NCI-H510A treated with DMSO at 0.1 percent for 48 hours (cell line): ENCODE data around the gene TTLL5.

ENCODE experiments used
- DNase-seq: peaks from one replicate; lab custom pipeline; 2025; lab: John Stamatoyannopoulos, UW

TTLL5 gene

GRCh38 chr14:75702616-75703261 lies 41.7 kb downstream of the TTLL5 start:
- no peak for DNase-seq

GRCh38 chr14:75703467-75703866 lies 42.4 kb downstream of the TTLL5 start:
- no peak for DNase-seq

- DNase-seq = no peak
Measured at GRCh38 chr14:75705014-75705413, 44.0 kb downstream of the TTLL5 start.

DNA sequence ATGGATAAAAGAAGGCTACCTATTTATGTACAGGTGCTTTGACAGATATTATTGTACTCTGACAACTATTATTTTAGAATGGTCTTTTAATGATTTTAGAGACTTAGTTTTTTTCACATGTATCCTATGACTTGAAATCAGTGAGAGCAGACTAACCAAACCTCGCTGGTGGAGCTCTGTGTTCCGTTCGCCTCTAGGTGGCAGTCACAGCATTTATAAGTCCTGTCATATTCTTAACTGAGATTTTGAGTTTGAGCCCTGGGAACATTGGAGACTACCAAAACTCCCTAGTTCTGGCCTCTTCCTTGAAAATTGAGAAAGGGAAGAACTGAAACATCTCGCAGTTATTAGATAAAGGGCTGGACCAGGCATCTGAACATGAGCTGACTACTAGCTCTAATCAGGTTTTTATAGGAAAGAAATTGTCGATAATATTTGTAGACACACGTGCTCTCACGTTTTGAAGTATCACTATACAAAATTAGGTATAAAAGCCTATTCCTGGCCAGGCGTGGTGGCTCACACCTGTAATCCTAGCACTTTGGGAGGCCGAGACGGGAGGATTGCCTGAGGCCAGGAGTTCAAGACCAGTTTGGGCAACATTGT lies 48.3 kb downstream of the TTLL5 start:
- DNase-seq = peak; percentile 84

DNA sequence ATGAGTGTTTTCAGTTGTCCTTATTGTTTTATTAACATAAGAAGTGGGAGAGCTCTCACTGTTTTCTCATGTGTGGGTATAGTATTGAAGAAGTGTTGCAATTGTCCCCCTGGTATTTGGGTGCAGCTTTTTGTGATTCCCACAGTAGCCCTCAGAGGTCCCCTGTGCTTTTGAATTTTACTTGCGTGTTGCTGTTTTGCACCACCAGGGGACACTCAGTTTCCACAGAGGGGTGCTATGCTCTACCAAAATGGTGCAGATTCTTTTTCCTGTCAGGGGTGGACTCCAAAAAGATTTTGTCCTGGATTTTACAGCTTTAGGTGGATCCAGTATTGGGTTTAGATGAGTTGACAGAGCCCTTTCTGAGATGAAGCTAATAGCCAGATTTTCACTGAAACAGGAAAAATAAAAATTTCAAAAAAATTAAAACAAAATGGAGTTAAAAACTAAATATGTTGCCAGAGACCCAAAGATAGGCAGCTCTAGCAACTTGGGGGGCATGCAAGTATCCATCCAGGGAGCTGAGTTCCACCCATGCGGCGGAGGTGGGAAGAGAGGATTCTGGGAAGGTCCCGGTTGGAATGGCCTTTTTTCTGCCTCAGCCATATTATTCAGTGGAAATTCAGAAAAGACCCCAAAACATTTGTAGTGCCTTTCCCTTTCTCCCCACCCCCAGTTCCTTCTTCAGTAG lies 50.2 kb downstream of the TTLL5 start:
- peak; percentile 4 for DNase-seq

DNA sequence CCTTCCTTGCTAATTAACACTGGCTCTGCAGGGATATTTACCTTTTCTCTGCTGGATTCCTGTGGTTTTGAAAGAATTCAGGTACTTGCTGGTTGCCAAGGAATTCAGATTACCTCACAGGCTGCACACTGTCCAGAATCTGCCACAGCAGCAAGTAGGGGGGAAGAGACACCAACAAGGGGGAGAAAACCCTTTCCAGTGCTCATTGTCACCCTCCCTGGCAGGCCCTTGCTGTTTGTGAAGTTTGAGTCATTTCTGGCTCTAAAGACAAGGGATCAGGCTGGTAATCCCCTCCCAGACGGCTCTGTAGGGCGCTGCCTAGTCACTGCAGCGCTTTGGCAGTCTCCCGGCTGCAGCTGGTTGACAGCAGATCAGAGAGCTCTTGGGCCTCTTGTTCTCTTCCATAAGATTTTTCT lies 50.8 kb downstream of the TTLL5 start:
- no peak for DNase-seq

DNA sequence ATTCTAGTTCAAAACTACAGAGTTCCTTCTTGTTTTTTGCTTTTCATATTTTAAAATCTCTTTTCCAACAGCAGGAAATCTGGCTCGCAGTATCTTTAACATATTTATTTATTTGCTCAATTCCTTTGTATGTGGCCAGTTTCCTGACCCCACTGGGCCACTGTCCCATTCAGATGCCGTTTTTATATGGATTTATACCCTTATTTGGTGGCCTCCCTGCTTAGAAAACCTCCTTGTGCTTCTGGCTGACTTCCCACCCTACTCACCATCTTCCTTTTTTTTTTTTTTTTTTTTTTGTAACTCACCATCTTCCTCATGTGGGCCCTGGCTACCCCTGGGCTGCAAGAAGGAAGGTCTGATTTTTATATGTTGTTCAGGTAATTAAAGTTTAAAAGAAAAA lies 53.9 kb downstream of the TTLL5 start:
- DNase-seq = no peak

GRCh38 chr14:75715926-75716780 lies 55.1 kb downstream of the TTLL5 start:
- DNase-seq = no peak

GRCh38 chr14:75717729-75718128 lies 56.7 kb downstream of the TTLL5 start:
- no peak for DNase-seq

DNA sequence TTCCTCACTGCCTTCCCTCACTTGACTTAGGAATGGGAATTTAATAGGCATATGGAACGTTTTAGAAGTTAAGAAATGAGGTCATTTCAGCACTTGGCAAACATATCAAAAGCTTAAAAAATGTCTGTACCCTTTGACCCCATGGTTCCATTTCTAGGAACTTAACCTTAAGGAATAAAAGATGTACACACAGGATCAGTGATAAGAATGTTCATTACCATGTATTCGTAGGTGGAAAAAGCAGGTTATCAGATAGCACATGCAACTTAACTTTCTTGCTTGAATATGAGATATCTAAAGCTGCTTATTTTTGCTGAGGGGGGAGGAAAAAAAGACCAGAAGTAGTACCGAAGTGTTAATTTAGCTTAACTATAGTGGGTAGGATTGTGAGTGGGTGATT lies 57.2 kb downstream of the TTLL5 start:
- no peak for DNase-seq

GRCh38 chr14:75720116-75720515 lies 59.1 kb downstream of the TTLL5 start:
- no peak for DNase-seq

- no peak for DNase-seq
Measured at GRCh38 chr14:75720842-75721498, 59.9 kb downstream of the TTLL5 start.

GRCh38 chr14:75723716-75724115 lies 62.7 kb downstream of the TTLL5 start:
- DNase-seq = no peak

DNA sequence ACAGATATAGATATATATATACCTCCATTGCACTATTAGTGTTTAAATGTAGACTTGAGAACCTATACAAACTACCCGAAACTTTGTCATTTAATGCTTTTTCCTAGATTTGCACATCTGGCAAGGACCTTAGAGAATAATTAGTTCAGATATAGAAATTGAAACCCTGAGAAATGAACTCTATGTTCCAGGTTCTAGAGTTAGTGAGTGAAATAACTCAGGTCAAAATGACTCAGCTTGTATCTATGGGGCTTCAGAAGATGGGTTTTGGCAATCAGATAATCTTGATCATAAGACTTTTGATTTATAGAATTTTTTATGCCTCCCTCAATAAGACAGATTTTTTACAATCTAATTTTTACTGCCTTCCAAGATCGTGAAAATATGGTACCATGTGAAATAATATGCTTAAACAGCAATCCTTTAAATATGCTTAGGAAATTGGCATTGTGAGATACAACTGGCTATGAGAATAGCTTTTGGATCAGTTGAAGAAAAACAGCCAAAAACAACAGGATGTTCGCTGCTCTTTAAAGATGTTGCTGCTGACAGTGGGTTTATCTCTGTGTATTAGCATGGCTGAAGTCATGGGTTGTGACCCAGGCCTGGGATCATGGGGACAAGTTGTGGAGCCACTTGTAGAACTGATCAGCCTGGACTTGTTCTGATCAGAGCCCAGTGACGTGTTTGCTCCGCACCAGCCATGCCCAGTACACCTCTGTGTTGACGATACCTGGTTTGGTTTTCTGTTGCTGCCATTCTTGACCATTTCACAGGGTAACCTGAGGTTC lies 63.6 kb downstream of the TTLL5 start:
- DNase-seq = no peak

DNA sequence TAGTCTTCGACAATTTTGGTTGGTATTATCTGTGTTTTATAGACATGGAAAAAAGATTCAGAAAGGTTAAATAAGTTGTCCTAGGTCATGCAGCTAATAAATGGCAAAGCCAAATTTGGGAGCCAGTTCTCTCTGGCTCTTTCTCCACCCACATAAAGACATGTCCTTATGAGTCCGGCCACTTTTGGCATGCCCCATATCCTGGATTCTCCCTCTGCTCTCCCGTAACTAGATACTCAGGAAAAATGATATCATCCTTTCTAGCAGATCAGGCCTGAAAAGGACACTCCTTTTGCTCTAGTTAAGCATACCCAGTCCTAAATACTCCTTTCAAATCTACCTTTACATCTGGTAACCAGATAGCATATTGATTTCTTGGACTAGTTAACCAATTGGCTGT lies 64.4 kb downstream of the TTLL5 start:
- no peak for DNase-seq

- no peak for DNase-seq
Measured at GRCh38 chr14:75726321-75726720, 65.3 kb downstream of the TTLL5 start.

- DNase-seq = no peak
Measured at GRCh38 chr14:75727124-75727523, 66.1 kb downstream of the TTLL5 start.

DNA sequence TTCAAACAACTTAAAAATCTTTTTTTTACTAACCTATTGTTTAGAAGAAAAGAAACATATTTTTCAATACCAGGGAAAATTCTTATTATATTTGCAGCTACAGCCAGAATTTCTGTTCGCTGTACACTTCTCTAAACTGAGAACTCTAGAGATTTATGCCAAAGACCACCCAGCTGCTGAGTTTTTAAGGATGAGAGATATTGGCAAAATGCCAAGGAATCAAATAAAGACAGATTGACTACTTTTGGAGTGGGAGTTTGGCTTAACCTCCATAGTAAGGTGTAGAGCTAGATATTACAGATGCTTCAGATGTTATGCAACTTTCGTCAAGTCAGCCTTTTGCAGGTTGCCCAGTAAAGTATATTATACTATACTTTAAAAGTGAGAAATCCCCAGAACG lies 71.8 kb downstream of the TTLL5 start:
- no peak for DNase-seq

DNA sequence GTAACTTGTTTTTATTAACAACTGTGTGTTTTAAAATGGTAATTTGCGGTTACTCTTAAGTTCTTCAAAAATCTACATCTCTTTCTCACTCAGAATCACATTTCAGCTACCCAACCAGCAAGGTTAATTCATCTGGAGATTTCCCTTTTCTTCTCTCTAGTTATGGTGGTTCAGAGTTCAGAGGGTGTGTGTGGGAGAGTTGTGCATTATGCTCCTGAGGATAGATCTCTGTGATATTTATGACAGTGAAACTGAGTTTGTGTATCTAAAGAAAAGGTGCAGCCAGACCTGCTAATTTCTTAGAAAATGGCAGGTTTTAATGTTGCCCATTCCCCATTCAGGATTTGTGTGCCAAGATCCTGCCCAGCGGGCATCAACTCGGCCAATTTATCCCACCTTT lies 73.8 kb downstream of the TTLL5 start:
- DNase-seq = no peak

GRCh38 chr14:75736845-75737485 lies 75.9 kb downstream of the TTLL5 start:
- no peak for DNase-seq

GRCh38 chr14:75738192-75738591 lies 77.1 kb downstream of the TTLL5 start:
- no peak for DNase-seq
